Heart left ventricle (tissue), 13 donors: ENCODE data around the gene YTHDC1.

ENCODE experiments used
- POLR2A ChIP-seq, 2 donors: fragments of 450-650 bp; IDR thresholded peaks; one replicate each; pipeline ENCODE4 v1.6.1; 2017; ENCODE audit warnings: antibody characterized with exemption in 2 of 2, mild to moderate bottlenecking in 2 of 2, moderate library complexity in 2 of 2
- TF ChIP-seq, protein P1 (sequence below), 12 donors: fragments of 200-600 bp; sonication (generic) in 4 of 12; IDR thresholded peaks; one replicate each; pipeline versions ENCODE4 v1.5.0 to v1.8.0; 2018 to 2022; ENCODE audit warnings: antibody characterized with exemption in 12 of 12, mild to moderate bottlenecking in 5 of 12
- donor health status: ischemic (EF 13 %, LVEDD 7.1; RV severe dilation, severe dysfunction).
- donor health status: DM: no; HTN: yes; CAD: no.
- donor health status: DM: no; HTN: no; CAD: no.
- donor health status: ischemic (EF 25% LVEDD 6.9; RV normal size, moderate dysfunction).
- donor health status: ischemic (EF 25% LVEDD 5.7; RV mildly dilated, moderate dysfunction).
- donor health status: ischemic (EF 35%, LVEDD 5.7; RV mildly dilated, moderate dysfunction).
- donor health status: nonischemic (EF 11% LVEDD 7.7; RV severe dilation, severe dysfunction).
- donor health status: DM: yes; HTN: yes; CAD: no.
- donor health status: PGD.
- donor health status: ischemic (EF 29% LVEDD 5.4; RV normal size, mild dysfunction).
- donor health status: nonischemic (EF 23%, LVEDD 6.1; RV moderate dilation, normal function).

DNA sequence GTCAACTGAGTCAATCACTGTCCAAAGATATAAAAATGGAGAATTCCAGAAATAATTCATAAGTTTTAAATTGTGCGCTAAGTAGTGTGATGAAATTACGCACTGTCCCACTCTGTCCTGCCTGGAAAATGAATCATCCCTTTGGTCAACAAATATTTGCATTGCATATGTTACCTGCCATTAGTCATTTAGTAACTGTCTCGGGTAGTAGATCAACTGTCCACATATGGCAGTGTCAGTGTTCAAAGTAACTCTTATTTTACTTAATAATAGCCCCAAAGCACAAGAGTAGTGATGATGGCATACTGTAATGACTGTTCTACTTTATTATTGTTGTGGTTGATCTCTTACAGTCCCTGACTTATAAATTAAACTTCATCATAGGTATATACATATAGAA lies 3.4 kb downstream of the YTHDC1 start:
- TF ChIP-seq, protein P1, sequence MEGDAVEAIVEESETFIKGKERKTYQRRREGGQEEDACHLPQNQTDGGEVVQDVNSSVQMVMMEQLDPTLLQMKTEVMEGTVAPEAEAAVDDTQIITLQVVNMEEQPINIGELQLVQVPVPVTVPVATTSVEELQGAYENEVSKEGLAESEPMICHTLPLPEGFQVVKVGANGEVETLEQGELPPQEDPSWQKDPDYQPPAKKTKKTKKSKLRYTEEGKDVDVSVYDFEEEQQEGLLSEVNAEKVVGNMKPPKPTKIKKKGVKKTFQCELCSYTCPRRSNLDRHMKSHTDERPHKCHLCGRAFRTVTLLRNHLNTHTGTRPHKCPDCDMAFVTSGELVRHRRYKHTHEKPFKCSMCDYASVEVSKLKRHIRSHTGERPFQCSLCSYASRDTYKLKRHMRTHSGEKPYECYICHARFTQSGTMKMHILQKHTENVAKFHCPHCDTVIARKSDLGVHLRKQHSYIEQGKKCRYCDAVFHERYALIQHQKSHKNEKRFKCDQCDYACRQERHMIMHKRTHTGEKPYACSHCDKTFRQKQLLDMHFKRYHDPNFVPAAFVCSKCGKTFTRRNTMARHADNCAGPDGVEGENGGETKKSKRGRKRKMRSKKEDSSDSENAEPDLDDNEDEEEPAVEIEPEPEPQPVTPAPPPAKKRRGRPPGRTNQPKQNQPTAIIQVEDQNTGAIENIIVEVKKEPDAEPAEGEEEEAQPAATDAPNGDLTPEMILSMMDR (IDR thresholded peaks at IDR 0.05) = no peak
- TF ChIP-seq POLR2A (IDR thresholded peaks at IDR 0.05) = no peak
